A549 (cell line): ENCODE results near the gene TYW1B. TPM values are rescaled to one million over a fixed set of nuclear protein-coding genes. Genes with fewer than 3 reads are reported as not detected.

ENCODE experiments used
- ATAC-seq, 2 experiments: fragments of 200-7000 bp in 1 of 2; fragments of >200 bp in 1 of 2; cut with Nextera tagmentation in 1 of 2; cut with Tn5 transposase in 1 of 2; 3 replicates each; pipeline versions ENCODE4 v1.8.0 to v1.9.1; 2018 to 2020; ENCODE audit warnings: mild to moderate bottlenecking in 1 of 2, moderate library complexity in 1 of 2
- CTCF ChIA-PET: fragments of 300-600 bp; sonication (Branson Sonifier 250); formaldehyde crosslinking; extraction: SDS; loops from one replicate; lab custom pipeline; 2021; ENCODE audit warnings: antibody characterized with exemption, inconsistent platforms; lab: Yijun Ruan, JAX
- POLR2A ChIA-PET: fragments of 350-600 bp; formaldehyde crosslinking; extraction: SDS; loops from one replicate; lab custom pipeline; 2021; ENCODE audit warnings: antibody characterized with exemption, inconsistent platforms; lab: Yijun Ruan, JAX
- DNase-seq, 2 experiments: peaks; one replicate each; pipeline versions ENCODE4 v3.0.0 to v3.0.0-alpha.2; 2011 to 2016; ENCODE audit warnings: low read depth in 1 of 2, low spot score in 1 of 2
- FAIRE-seq: peaks from 2 replicates; lab custom pipeline; 2011; peaks lifted over from hg19 to GRCh38; lab: Jason Lieb, UNC
- H3K27ac ChIP-seq, 2 experiments: fragments of >200 bp; sonication (Bioruptor Twin); formaldehyde crosslinking; 3 replicates each; pipeline ENCODE4 v1.5.1; 2016 to 2017
- H3K4me1 ChIP-seq: fragments of >200 bp; sonication (Bioruptor Twin); formaldehyde crosslinking; 3 replicates; pipeline ENCODE4 v1.6.1; 2016
- H3K4me2 ChIP-seq: fragments of >200 bp; sonication (Bioruptor Twin); formaldehyde crosslinking; 3 replicates; pipeline ENCODE4 v1.6.1; 2016
- H3K4me3 ChIP-seq: fragments of >200 bp; sonication (Bioruptor Twin); formaldehyde crosslinking; 3 replicates; pipeline ENCODE4 v1.5.1; 2016
- H3K9me3 ChIP-seq: fragments of >200 bp; sonication (Bioruptor Twin); formaldehyde crosslinking; 3 replicates; pipeline ENCODE4 v1.6.1; 2016
- BHLHE40 ChIP-seq: IDR thresholded peaks from 2 replicates; pipeline ENCODE4 v1.6.1; 2012; ENCODE audit warnings: low read depth, low read length, inconsistent platforms
- CBX2 ChIP-seq: fragments of 200-600 bp; sonication (generic); IDR thresholded peaks from 2 replicates; pipeline ENCODE4 v1.6.1; 2016; ENCODE audit warnings: low read depth, mild to moderate bottlenecking, borderline replicate concordance
- CEBPB ChIP-seq, 2 experiments: fragments of >200 bp in 1 of 2; sonication (Bioruptor Twin) in 1 of 2; formaldehyde crosslinking in 1 of 2; IDR thresholded peaks; 2 replicates each; pipeline ENCODE4 v1.6.1; 2012 to 2016
- CHD4 ChIP-seq: fragments of 200-600 bp; sonication (generic); IDR thresholded peaks from 2 replicates; pipeline ENCODE4 v1.6.1; 2016; ENCODE audit warnings: antibody characterized with exemption, mild to moderate bottlenecking, borderline replicate concordance
- EP300 ChIP-seq, 2 experiments: fragments of >200 bp; sonication (Bioruptor Twin); formaldehyde crosslinking; IDR thresholded peaks; 2 replicates in 1 of 2; 3 replicates in 1 of 2; pipeline ENCODE4 v1.6.1; 2016 to 2017
- FOSB ChIP-seq: fragments of 250-450 bp; sonication (Bioruptor Pico); IDR thresholded peaks from 2 replicates; pipeline ENCODE4 v1.5.0; 2020; ENCODE audit warnings: mild to moderate bottlenecking, moderate library complexity
- FOSL2 ChIP-seq, 2 experiments: fragments of 450-650 bp in 1 of 2; fragments of >200 bp in 1 of 2; sonication (Bioruptor Twin) in 1 of 2; formaldehyde crosslinking; IDR thresholded peaks; 2 replicates each; pipeline versions ENCODE4 v1.5.0 to v1.6.1; 2016 to 2020; ENCODE audit warnings: mild to moderate bottlenecking in 1 of 2, moderate library complexity in 1 of 2
- FOXS1 ChIP-seq: fragments of 250-450 bp; sonication (Bioruptor Pico); IDR thresholded peaks from 2 replicates; pipeline ENCODE4 v1.5.0; 2020; ENCODE audit warnings: mild to moderate bottlenecking, moderate library complexity
- HDAC2 ChIP-seq: fragments of 200-600 bp; sonication (generic); IDR thresholded peaks from 2 replicates; pipeline ENCODE4 v1.6.1; 2016
- HOXA7 ChIP-seq: fragments of 250-450 bp; sonication (Bioruptor Pico); IDR thresholded peaks from 2 replicates; pipeline ENCODE4 v1.5.0; 2020; ENCODE audit warnings: mild to moderate bottlenecking, moderate library complexity
- HOXB13 ChIP-seq: fragments of 250-450 bp; sonication (Bioruptor Pico); IDR thresholded peaks from 2 replicates; pipeline ENCODE4 v1.5.0; 2020; ENCODE audit warnings: low read depth, mild to moderate bottlenecking, moderate library complexity
- HOXB5 ChIP-seq: fragments of 250-450 bp; sonication (Bioruptor Pico); IDR thresholded peaks from 2 replicates; pipeline ENCODE4 v1.5.0; 2020; ENCODE audit warnings: mild to moderate bottlenecking, moderate library complexity
- JUN ChIP-seq, 2 experiments: fragments of >200 bp; sonication (Bioruptor Twin); formaldehyde crosslinking; IDR thresholded peaks; 2 replicates in 1 of 2; 3 replicates in 1 of 2; pipeline ENCODE4 v1.6.1; 2016 to 2017
- MAFK ChIP-seq: fragments of 450-650 bp; IDR thresholded peaks from 2 replicates; pipeline ENCODE4 v1.6.1; 2014; ENCODE audit not compliant: partially characterized antibody
- NFE2L2 ChIP-seq: fragments of 150-350 bp; conservative IDR thresholded peaks from 2 replicates; pipeline ENCODE4 v1.6.1; 2014; ENCODE audit warnings: low read length
- NPAS2 ChIP-seq: fragments of 250-450 bp; sonication (Bioruptor Pico); IDR thresholded peaks from 2 replicates; pipeline ENCODE4 v1.8.0; 2022; ENCODE audit warnings: mild to moderate bottlenecking, moderate library complexity, borderline replicate concordance
- NR3C1 ChIP-seq: fragments of >200 bp; sonication (Bioruptor Twin); formaldehyde crosslinking; IDR thresholded peaks from 3 replicates; pipeline ENCODE4 v1.6.1; 2017
- POLR2AphosphoS2 ChIP-seq: conservative IDR thresholded peaks from 2 replicates; pipeline ENCODE4 v1.6.1; 2012; ENCODE audit warnings: low read length, improper control_type of control experiment, inconsistent platforms
- RAD21 ChIP-seq, 2 experiments: fragments of >200 bp in 1 of 2; sonication (Bioruptor Twin) in 1 of 2; formaldehyde crosslinking in 1 of 2; IDR thresholded peaks in 1 of 2; conservative IDR thresholded peaks in 1 of 2; 2 replicates in 1 of 2; 3 replicates in 1 of 2; pipeline ENCODE4 v1.6.1; 2012 to 2018; ENCODE audit warnings: inconsistent platforms in 1 of 2
- RARB ChIP-seq: fragments of 250-450 bp; sonication (Bioruptor Pico); IDR thresholded peaks from 2 replicates; pipeline ENCODE4 v1.8.0; 2021; ENCODE audit warnings: mild to moderate bottlenecking, moderate library complexity
- SMC3 ChIP-seq: fragments of >200 bp; sonication (Bioruptor Twin); formaldehyde crosslinking; IDR thresholded peaks from 3 replicates; pipeline ENCODE4 v1.6.1; 2018; ENCODE audit warnings: inconsistent platforms
- ZNF302 ChIP-seq: fragments of 250-450 bp; sonication (Bioruptor Pico); IDR thresholded peaks from 2 replicates; pipeline ENCODE4 v1.9.0; 2021; ENCODE audit warnings: inconsistent platforms, mild to moderate bottlenecking, moderate library complexity
- WGBS: methylation state at CpG from one replicate; pipeline ENCODE4 v1.1.6; 2017; ENCODE audit errors: missing lambda C conversion rate; 5-methylcytosine and 5-hydroxymethylcytosine counted together
- polyA plus RNA-seq, 4 experiments: library from polyadenylated mRNA; depleted of rRNA in 3 of 4; stranded (reverse); fragments of >200 nt; fragmentation: RNase III in 1 of 4; extraction: RNeasy Plus Mini Kit Qiagen cat#74134 plus additional on column Dnase treatment in 1 of 4; gene quantifications; 2 replicates in 3 of 4; 3 replicates in 1 of 4; pipeline ENCODE4 v1.2.3, GENCODE V29; 2011 to 2017
- TF ChIP-seq, protein P1 (sequence below): IDR thresholded peaks from 2 replicates; pipeline ENCODE4 v1.6.1; 2012
- TF ChIP-seq, protein P2 (sequence below): fragments of 250-450 bp; sonication (Bioruptor Pico); IDR thresholded peaks from 2 replicates; pipeline ENCODE4 v1.5.0; 2021; ENCODE audit warnings: mild to moderate bottlenecking, moderate library complexity, borderline replicate concordance
- TF ChIP-seq, protein P3 (sequence below): fragments of >200 bp; sonication (Bioruptor Twin); formaldehyde crosslinking; IDR thresholded peaks from 3 replicates; pipeline ENCODE4 v1.5.1; 2016

TYW1B gene
- polyA plus RNA-seq, 2 of the 4 experiments (the other 2 are of a cell fraction), result 2.7 to 4.6 TPM

- ChIA-PET POLR2A (no interaction called here), CTCF (no interaction called here)
- TF ChIP-seq FOXS1 (CRISPR knock-in tag), result no peak
- TF ChIP-seq MAFK, result no peak
- no peak for TF ChIP-seq NFE2L2
- no peak for TF ChIP-seq CBX2
- TF ChIP-seq HOXB5 (CRISPR knock-in tag), result no peak
- no peak for TF ChIP-seq FOSB (CRISPR knock-in tag)
- no peak for TF ChIP-seq NR3C1
- TF ChIP-seq FOSL2 (IDR thresholded peaks at IDR 0.05), result no peak
- TF ChIP-seq FOSL2 (CRISPR knock-in tag; IDR thresholded peaks at IDR 0.05), result no peak
- TF ChIP-seq BHLHE40, result no peak
- TF ChIP-seq RAD21 (conservative IDR thresholded peaks at IDR 0.05 in 1 of 2, IDR thresholded peaks at IDR 0.05 in 1 of 2), result no peak
- TF ChIP-seq, protein P1, sequence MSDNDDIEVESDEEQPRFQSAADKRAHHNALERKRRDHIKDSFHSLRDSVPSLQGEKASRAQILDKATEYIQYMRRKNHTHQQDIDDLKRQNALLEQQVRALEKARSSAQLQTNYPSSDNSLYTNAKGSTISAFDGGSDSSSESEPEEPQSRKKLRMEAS, result no peak
- TF ChIP-seq EP300 (IDR thresholded peaks at IDR 0.05), result no peak
- TF ChIP-seq RARB (CRISPR knock-in tag), result no peak
- TF ChIP-seq CHD4, result no peak
- no peak for TF ChIP-seq JUN (IDR thresholded peaks at IDR 0.05)
- Histone ChIP-seq H3K4me3 (no peak overlapping the region), H3K27ac (no peak overlapping the region), H3K9me3 (no peaks in the 10 kb centered on the region), H3K4me2 (no peak overlapping the region), H3K4me1 (no peaks in the 10 kb centered on the region)
- no peak for ATAC-seq
- no peak for DNase-seq
- no peak for FAIRE-seq
- 68% methylated on average over 7 of the region's 7 CpGs for WGBS
Observed at GRCh38 chr7:72539702-72540101, 288.3 kb downstream of the TYW1B start.

GRCh38 chr7:72538856-72539255, 289.1 kb downstream of the TYW1B start:
- ChIA-PET POLR2A (no interaction called here), CTCF (no interaction called here)
- 85% methylated on average over 4 of the region's 4 CpGs for WGBS
- Histone ChIP-seq H3K9me3 (no peaks in the 10 kb centered on the region), H3K27ac (no peak overlapping the region), H3K4me3 (no peak overlapping the region), H3K4me1 (no peaks in the 10 kb centered on the region), H3K4me2 (no peak overlapping the region)
- ATAC-seq (no peak), DNase-seq (no peak), FAIRE-seq (no peak)
- TF ChIP-seq HDAC2 (no peak), HOXB13 (CRISPR knock-in tag) (no peak), SMC3 (no peak), RARB (CRISPR knock-in tag) (no peak), POLR2AphosphoS2 (no peak), NFE2L2 (no peak), NPAS2 (CRISPR knock-in tag) (no peak), ZNF302 (no peak), HOXA7 (CRISPR knock-in tag) (no peak), CEBPB (IDR thresholded peaks at IDR 0.05) (no peak)
- TF ChIP-seq, protein P2, sequence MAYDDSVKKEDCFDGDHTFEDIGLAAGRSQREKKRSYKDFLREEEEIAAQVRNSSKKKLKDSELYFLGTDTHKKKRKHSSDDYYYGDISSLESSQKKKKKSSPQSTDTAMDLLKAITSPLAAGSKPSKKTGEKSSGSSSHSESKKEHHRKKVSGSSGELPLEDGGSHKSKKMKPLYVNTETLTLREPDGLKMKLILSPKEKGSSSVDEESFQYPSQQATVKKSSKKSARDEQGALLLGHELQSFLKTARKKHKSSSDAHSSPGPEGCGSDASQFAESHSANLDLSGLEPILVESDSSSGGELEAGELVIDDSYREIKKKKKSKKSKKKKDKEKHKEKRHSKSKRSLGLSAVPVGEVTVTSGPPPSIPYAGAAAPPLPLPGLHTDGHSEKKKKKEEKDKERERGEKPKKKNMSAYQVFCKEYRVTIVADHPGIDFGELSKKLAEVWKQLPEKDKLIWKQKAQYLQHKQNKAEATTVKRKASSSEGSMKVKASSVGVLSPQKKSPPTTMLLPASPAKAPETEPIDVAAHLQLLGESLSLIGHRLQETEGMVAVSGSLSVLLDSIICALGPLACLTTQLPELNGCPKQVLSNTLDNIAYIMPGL, result no peak
- TF ChIP-seq, protein P3, sequence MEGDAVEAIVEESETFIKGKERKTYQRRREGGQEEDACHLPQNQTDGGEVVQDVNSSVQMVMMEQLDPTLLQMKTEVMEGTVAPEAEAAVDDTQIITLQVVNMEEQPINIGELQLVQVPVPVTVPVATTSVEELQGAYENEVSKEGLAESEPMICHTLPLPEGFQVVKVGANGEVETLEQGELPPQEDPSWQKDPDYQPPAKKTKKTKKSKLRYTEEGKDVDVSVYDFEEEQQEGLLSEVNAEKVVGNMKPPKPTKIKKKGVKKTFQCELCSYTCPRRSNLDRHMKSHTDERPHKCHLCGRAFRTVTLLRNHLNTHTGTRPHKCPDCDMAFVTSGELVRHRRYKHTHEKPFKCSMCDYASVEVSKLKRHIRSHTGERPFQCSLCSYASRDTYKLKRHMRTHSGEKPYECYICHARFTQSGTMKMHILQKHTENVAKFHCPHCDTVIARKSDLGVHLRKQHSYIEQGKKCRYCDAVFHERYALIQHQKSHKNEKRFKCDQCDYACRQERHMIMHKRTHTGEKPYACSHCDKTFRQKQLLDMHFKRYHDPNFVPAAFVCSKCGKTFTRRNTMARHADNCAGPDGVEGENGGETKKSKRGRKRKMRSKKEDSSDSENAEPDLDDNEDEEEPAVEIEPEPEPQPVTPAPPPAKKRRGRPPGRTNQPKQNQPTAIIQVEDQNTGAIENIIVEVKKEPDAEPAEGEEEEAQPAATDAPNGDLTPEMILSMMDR, result no peak
